G401.6 (cell line): ENCODE data around the gene ARFGEF3.

Source experiments
- FAIRE-seq: peaks from 2 replicates; lab custom pipeline; 2012; peaks lifted over from hg19 to GRCh38; lab: Jason Lieb, UNC

Gene ARFGEF3

DNA sequence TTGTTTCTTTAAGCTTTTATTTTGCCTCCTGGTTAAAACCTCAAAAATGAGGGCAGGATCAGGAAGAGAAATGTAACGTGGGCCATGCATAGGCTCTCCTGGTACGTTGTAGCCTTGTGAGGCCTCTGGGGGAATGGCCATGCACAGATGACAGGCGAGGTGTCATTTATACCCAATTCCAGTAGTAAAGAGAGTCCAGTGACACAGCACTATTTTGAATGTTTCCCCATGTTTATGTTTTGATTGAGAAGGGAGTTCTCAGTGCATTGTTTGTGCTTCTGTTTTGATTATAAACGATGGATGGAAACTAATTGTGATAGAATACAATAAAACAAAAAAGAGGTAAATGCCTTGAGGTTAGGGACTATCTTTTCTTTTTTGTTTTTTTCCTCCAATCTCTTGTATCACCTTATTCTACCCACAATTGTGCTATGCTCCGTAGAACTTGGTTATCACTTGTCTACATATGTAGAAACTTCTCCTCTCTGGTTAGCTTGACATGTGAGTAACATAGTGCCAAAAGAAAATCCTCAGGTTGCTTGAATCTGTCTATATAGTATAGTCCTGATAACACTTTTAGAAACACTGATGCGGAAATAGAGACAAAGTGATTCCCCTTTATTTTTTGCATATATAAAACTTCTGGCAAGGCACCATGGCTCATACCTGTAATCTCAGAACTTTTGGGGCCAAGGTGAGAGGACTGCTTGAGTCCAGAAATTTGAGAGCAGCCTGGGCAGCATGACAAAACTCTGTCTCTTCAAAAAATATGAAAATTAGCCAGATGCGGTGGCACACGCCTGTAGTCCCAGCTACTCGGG is 209.1 kb downstream of the ARFGEF3 start:
- FAIRE-seq = no peak

- no peak for FAIRE-seq
These were observed 209.6 kb downstream of the ARFGEF3 start for GRCh38 chr6:138371452-138371711.

GRCh38 chr6:138371720-138372119 is 210.0 kb downstream of the ARFGEF3 start:
- no peak for FAIRE-seq

DNA sequence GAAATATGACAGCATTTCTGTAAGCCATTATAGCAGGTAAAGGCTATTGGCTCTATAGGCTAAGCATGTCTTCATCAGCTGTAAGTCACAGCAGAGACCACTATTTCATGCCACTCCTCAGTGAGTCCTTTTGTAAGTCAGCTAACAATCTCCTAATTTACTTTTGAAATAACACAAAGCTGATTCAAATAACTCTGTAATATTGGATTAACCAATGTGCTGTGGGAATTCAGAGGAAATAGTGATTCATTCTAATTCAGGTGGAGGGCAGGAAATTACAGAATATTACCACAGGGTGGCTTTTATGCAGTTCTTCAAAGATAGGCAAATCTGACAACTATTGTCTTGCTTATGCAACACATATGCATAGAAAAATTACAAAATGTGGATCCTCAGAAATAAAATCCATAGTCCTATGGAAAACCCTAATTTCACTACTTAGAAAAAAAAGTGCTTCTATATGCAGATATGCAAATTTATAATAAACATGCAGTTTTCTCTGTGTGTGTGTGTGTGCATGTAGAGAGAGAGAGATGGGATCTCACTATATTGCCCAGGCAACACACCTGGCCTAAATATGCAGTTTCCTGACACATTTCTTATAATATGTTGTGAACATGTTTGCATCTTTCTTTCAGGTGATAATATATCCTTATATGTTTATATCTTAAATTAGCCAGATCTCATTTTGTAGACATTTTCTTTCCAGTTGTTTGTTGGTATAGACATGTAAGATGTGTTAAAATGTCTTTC is 211.1 kb downstream of the ARFGEF3 start:
- no peak for FAIRE-seq

GRCh38 chr6:138374230-138374629 is 212.5 kb downstream of the ARFGEF3 start:
- FAIRE-seq = no peak

- no peak for FAIRE-seq
These were observed 213.1 kb downstream of the ARFGEF3 start for GRCh38 chr6:138374815-138375214.

GRCh38 chr6:138377042-138377441 is 215.3 kb downstream of the ARFGEF3 start:
- FAIRE-seq = no peak

DNA sequence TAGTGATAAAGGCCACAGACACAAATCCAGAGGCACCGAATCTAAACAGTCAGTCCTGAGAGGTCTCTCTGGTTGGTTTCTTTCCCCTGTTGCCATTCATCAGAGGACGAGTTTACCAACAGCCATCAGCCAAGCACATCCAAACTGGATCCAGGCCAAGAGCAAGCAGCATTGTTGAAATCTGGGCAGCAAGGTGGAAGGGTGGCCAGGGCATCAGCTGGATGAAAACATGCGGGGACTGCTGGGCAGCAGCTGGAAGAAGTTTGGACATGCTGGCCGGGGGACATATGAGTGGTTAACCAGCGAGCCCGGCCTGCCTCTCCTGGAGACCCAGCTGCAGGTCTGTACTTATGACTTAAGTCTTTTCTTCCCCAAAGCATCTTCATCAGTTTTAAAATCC is 216.1 kb downstream of the ARFGEF3 start, which contains the start of gene SMIM28:
Gene SMIM28 (plus strand): TSS at position 62 of the 400 bp plus-strand sequence. CDS start 168 bp downstream, at position 230.
- no peak for FAIRE-seq

- no peak for FAIRE-seq
These were observed 216.7 kb downstream of the ARFGEF3 start for GRCh38 chr6:138378463-138378862.

DNA sequence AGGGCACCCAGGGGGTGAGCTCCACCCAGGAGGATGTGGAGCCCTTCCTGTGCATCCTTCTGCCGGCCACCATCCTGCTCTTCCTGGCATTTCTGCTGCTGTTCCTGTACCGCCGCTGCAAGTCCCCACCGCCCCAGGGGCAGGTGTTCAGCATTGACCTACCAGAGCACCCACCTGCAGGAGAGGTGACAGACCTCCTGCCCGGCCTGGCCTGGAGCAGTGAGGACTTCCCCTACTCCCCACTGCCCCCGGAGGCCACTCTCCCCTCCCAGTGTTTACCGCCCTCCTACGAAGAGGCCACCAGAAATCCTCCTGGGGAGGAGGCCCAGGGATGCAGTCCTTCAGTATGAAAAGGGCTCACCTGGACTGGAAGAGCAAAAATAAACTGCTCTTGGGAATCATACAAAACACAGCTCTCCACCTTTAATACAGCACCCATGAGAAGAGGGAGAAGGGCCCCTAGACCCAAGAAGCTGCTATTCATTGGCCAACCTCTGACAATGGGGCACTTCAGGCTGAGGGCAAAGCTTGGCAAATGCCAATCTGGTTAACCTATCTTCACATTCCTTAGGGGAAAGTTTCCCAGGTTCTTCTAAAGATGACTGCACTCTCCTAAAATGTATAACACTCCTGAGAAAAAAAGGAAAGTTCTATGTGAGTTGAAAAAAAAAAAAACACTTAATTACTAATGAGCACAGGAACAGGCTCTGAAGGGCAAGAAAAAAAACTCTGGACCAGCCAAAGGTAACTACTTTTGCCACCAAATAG is 220.9 kb downstream of the ARFGEF3 start:
- no peak for FAIRE-seq

DNA sequence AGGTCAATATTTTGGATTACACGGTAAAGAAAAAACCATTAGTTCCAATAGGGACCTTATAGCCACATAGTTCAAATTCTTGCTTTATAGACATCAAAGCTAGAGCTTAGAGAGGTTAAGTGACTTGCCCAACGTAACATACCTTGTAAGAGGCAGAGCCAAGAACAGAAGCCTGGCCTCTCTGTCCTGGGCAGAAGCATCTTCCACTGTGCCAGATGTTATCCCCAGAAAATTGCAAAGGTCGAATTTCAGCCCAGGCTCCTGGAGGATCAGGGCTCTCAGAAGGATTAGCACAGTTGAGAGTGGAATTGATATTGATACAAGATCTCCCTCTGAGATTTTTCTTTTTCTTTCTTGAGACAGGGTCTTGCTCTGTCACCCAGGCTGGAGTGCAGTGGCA is 222.0 kb downstream of the ARFGEF3 start:
- FAIRE-seq = no peak

- no peak for FAIRE-seq
These were observed 225.2 kb downstream of the ARFGEF3 start for GRCh38 chr6:138386897-138387296.

DNA sequence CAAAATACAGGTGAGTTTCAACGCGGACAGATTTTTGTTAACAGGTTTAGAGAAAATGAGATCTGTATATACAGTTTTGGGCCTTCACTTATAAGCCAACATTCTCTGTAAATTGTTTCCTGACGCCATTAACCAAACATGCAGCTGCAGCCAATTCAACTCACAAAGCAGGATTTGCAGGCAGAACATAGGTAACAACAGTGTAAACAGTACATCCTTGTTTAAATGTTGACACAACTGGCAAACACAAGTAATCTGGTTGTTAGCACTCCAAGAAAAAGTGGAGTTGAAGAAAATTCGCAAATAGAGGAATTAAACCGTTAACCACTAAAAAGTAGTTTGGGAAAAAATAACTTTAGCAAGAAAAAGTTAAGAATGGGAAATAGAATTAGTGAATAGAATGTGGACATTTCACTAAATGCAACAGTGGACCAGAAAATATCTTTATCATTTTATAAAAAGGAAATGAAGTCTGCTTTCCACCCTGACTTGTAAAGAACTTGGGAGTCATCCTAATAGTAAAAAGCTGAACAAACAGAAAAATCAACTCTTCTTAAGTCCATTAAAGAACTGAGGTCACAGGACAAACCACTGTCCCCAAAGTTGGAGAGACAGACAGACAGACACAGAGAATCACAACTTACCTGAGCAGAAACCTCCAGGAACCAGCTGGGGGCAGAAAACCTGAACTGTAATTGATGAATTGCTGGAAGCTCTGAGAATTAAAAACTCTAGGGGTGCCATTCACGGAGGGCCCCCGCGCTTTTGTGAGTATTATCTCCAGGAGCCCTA is 226.0 kb downstream of the ARFGEF3 start:
- FAIRE-seq = no peak

- no peak for FAIRE-seq
These were observed 227.8 kb downstream of the ARFGEF3 start for GRCh38 chr6:138389551-138389950.
